ENCODE data around the gene TGFB3.

TGFB3 gene

DNA sequence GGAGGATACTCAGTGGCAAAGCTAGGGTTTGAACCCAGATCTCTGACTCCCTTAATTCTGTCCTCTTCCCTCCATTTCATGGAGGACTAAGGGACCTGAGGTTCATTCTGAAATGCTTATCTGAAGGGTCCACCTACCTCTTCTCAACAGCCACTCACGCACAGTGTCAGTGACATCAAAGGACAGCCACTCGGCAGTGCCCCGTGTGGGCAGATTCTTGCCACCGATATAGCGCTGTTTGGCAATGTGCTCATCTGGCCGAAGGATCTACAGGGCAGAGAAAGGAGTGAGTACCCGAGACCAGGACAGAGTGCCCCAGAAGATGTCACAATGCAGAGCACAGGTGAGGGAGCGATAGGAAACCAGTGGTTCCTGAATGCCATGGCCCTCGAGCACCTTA lies 10.8 kb downstream of the TGFB3 start:
- no peak for DNase-seq
- Histone ChIP-seq H3K36me3 (replicated peaks; ENCODE audit: insufficient read depth, low read length) (no peaks in the 10 kb centered on the region), H3K9me2 (replicated peaks; ENCODE audit: insufficient read depth, low read length) (no peaks in the 10 kb centered on the region), H4K20me1 (ENCODE audit: insufficient read depth, low read length) (no peaks in the 10 kb centered on the region), H3F3A (ENCODE audit: insufficient read depth, low read length) (no peaks in the 10 kb centered on the region), H3K4me1 (ENCODE audit: low read length) (no peaks in the 10 kb centered on the region), H3K9ac (ENCODE audit: low read length) (no peak overlapping the region), H3K4me3 (ENCODE audit: low read length) (no peak overlapping the region), H3K4me2 (ENCODE audit: low read depth, low read length) (no peak overlapping the region), H3K27ac (ENCODE audit: low read length) (no peak overlapping the region), H3K27me3 (replicated peaks; ENCODE audit: insufficient read depth, low read length) (no peaks in the 10 kb centered on the region), H2AFZ (ENCODE audit: low read length) (no peak overlapping the region), H3K79me2 (ENCODE audit: low read length) (no peaks in the 10 kb centered on the region), H3K9me3 (replicated peaks; ENCODE audit: insufficient read depth, low read length) (no peaks in the 10 kb centered on the region)
- TF ChIP-seq, protein P1, sequence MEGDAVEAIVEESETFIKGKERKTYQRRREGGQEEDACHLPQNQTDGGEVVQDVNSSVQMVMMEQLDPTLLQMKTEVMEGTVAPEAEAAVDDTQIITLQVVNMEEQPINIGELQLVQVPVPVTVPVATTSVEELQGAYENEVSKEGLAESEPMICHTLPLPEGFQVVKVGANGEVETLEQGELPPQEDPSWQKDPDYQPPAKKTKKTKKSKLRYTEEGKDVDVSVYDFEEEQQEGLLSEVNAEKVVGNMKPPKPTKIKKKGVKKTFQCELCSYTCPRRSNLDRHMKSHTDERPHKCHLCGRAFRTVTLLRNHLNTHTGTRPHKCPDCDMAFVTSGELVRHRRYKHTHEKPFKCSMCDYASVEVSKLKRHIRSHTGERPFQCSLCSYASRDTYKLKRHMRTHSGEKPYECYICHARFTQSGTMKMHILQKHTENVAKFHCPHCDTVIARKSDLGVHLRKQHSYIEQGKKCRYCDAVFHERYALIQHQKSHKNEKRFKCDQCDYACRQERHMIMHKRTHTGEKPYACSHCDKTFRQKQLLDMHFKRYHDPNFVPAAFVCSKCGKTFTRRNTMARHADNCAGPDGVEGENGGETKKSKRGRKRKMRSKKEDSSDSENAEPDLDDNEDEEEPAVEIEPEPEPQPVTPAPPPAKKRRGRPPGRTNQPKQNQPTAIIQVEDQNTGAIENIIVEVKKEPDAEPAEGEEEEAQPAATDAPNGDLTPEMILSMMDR (IDR thresholded peaks at IDR 0.05; ENCODE audit: low read length) = no peak
- no peak for TF ChIP-seq EZH2phosphoT487 (IDR thresholded peaks at IDR 0.05; ENCODE audit: low read length)

DNA sequence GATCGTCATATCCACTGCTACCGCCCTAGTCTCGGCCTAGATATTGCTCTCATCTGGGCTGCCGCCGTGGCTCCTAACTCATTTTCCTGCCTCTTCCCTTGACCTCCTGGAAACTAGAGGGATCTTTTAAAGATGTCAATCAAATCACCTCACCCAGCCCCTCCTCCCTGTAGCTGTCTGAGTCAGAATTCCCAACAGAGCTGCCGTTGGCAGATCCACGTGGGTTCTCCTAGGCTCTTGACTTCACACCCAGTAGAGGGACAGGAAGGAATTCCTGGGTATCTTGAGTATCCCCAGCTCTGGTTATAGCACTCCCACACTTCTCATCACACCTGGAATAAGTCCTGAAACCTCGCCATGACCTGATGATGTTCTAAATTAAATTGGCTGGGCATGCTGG lies 11.9 kb downstream of the TGFB3 start:
- TF ChIP-seq, protein P1 (IDR thresholded peaks at IDR 0.05; ENCODE audit: low read length) = no peak
- TF ChIP-seq EZH2 (optimal IDR thresholded peaks at IDR 0.05; ENCODE audit: low read depth, low read length) (no peak), EZH2phosphoT487 (IDR thresholded peaks at IDR 0.05; ENCODE audit: low read length) (no peak)
- H3K9me3 ChIP-seq (replicated peaks; ENCODE audit: insufficient read depth, low read length) = no peaks in the 10 kb centered on the region
- H3K9ac ChIP-seq (ENCODE audit: low read length) = no peak overlapping the region
- no peaks in the 10 kb centered on the region for H3K27me3 ChIP-seq (replicated peaks; ENCODE audit: insufficient read depth, low read length)
- no peak for DNase-seq
- H2AFZ ChIP-seq (ENCODE audit: low read length) = no peak overlapping the region
- H3K9me2 ChIP-seq (replicated peaks; ENCODE audit: insufficient read depth, low read length) = no peaks in the 10 kb centered on the region
- no peaks in the 10 kb centered on the region for H3F3A ChIP-seq (ENCODE audit: insufficient read depth, low read length)
- no peak overlapping the region for H3K4me2 ChIP-seq (ENCODE audit: low read depth, low read length)
- H3K27ac ChIP-seq (ENCODE audit: low read length) = no peak overlapping the region
- H3K36me3 ChIP-seq (replicated peaks; ENCODE audit: insufficient read depth, low read length) = no peaks in the 10 kb centered on the region
- no peaks in the 10 kb centered on the region for H4K20me1 ChIP-seq (ENCODE audit: insufficient read depth, low read length)
- H3K79me2 ChIP-seq (ENCODE audit: low read length) = no peaks in the 10 kb centered on the region
- H3K4me1 ChIP-seq (ENCODE audit: low read length) = no peaks in the 10 kb centered on the region
- no peak overlapping the region for H3K4me3 ChIP-seq (ENCODE audit: low read length)

DNA sequence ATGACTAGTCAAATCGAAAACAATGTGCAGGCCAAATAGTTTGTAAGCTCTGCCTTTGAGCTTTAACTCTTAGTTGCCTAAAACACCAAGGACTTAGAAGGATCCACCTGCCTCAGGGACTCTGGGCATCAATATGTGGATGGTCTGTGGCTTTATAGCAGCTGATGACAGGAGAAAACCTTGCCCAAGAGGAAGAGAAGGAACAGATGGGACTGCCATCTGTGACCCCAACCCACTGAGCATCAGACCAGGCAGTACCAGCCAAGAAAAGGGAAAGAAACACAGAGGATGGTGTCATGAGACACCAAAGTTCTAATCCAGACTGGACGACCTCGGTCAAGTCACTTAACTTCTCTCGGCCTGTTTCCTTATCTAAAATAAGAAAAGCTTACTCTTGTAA lies 12.7 kb downstream of the TGFB3 start:
- no peak overlapping the region for H2AFZ ChIP-seq (ENCODE audit: low read length)
- TF ChIP-seq, protein P1 (IDR thresholded peaks at IDR 0.05; ENCODE audit: low read length) = no peak
- TF ChIP-seq EZH2phosphoT487 (IDR thresholded peaks at IDR 0.05; ENCODE audit: low read length) (no peak), EZH2 (optimal IDR thresholded peaks at IDR 0.05; ENCODE audit: low read depth, low read length) (no peak)
- H3K9me3 ChIP-seq (replicated peaks; ENCODE audit: insufficient read depth, low read length) = no peaks in the 10 kb centered on the region
- no peak overlapping the region for H3K27ac ChIP-seq (ENCODE audit: low read length)
- H3K79me2 ChIP-seq (ENCODE audit: low read length) = no peaks in the 10 kb centered on the region
- DNase-seq = no peak
- no peak overlapping the region for H3K4me2 ChIP-seq (ENCODE audit: low read depth, low read length)
- H3K9me2 ChIP-seq (replicated peaks; ENCODE audit: insufficient read depth, low read length) = no peaks in the 10 kb centered on the region
- no peak overlapping the region for H3K4me3 ChIP-seq (ENCODE audit: low read length)
- H3K27me3 ChIP-seq (replicated peaks; ENCODE audit: insufficient read depth, low read length) = no peaks in the 10 kb centered on the region
- no peak overlapping the region for H3K9ac ChIP-seq (ENCODE audit: low read length)
- H3K4me1 ChIP-seq (ENCODE audit: low read length) = no peaks in the 10 kb centered on the region
- no peaks in the 10 kb centered on the region for H3F3A ChIP-seq (ENCODE audit: insufficient read depth, low read length)
- no peaks in the 10 kb centered on the region for H4K20me1 ChIP-seq (ENCODE audit: insufficient read depth, low read length)
- H3K36me3 ChIP-seq (replicated peaks; ENCODE audit: insufficient read depth, low read length) = no peaks in the 10 kb centered on the region
